ENCODE data around the gene TRIM15. TPM values are rescaled to one million over a fixed set of nuclear protein-coding genes. Genes with fewer than 3 reads are reported as not detected.

The TRIM15 gene
- total RNA-seq, 4 donors from 2014 or later: not detected

- H3K4me3 ChIP-seq: no peak overlapping the region
- H3K9me3 ChIP-seq: peaks cover 0 to 13% (median 3%) of the 10 kb centered on the region in 4 donors
- H3K36me3 ChIP-seq: no peaks in the 10 kb centered on the region
- 40 to 88% methylated on average over 1 of the region's 1 CpG for WGBS, 2 donors
- no peaks in the 10 kb centered on the region for H3K4me1 ChIP-seq
- no peak overlapping the region for H3K27ac ChIP-seq
- TF ChIP-seq EP300 (IDR thresholded peaks at IDR 0.05): no peak
- TF ChIP-seq POLR2A (IDR thresholded peaks at IDR 0.05): no peak
- TF ChIP-seq CTCF (IDR thresholded peaks at IDR 0.05): no peak
- H3K27me3 ChIP-seq: peaks cover 0 to 49% of the 10 kb centered on the region in 2 donors
- DNase-seq (ENCODE audit: low spot score in 2 of 2): no peak
Measured at GRCh38 chr6:30178837-30179236, 15.5 kb downstream of the TRIM15 start.

GRCh38 chr6:30180145-30180544, 16.8 kb downstream of the TRIM15 start:
- Histone ChIP-seq H3K27ac (no peak overlapping the region), H3K27me3 (peaks cover 0 to 36% of the 10 kb centered on the region in 2 donors), H3K4me1 (no peaks in the 10 kb centered on the region), H3K9me3 (peaks cover 0 to 13% (median 3%) of the 10 kb centered on the region in 4 donors), H3K4me3 (no peak overlapping the region), H3K36me3 (peaks cover 0 to 9% (median 0%) of the 10 kb centered on the region in 3 donors)
- no peak for TF ChIP-seq EP300 (IDR thresholded peaks at IDR 0.05)
- TF ChIP-seq POLR2A (IDR thresholded peaks at IDR 0.05): no peak
- no peak for TF ChIP-seq CTCF (IDR thresholded peaks at IDR 0.05)
- WGBS, 2 donors: 89 to 98% methylated on average over 1 of the region's 1 CpG
- no peak for DNase-seq (ENCODE audit: low spot score in 2 of 2)

GRCh38 chr6:30184417-30185031, 21.2 kb downstream of the TRIM15 start:
- Histone ChIP-seq H3K27ac (no peak overlapping the region), H3K27me3 (no peaks in the 10 kb centered on the region), H3K36me3 (peaks cover 0 to 50% (median 13%) of the 10 kb centered on the region in 3 donors), H3K4me1 (no peaks in the 10 kb centered on the region), H3K9me3 (peaks cover 0 to 6% (median 3%) of the 10 kb centered on the region in 4 donors), H3K4me3 (no peak overlapping the region)
- no peak for DNase-seq (ENCODE audit: low spot score in 2 of 2)
- WGBS, 2 donors: 88 to 93% methylated on average over 5 of the region's 5 CpGs
- no peak for TF ChIP-seq CTCF (IDR thresholded peaks at IDR 0.05)
- TF ChIP-seq EP300 (IDR thresholded peaks at IDR 0.05): no peak
- no peak for TF ChIP-seq POLR2A (IDR thresholded peaks at IDR 0.05)

- H3K36me3 ChIP-seq: peaks cover 0 to 64% (median 23%) of the 10 kb centered on the region in 3 donors
- WGBS, 2 donors: 89 to 92% methylated on average over 20 of the region's 20 CpGs
- no peak overlapping the region for H3K4me3 ChIP-seq
- H3K27me3 ChIP-seq: no peaks in the 10 kb centered on the region
- no peak overlapping the region for H3K27ac ChIP-seq
- H3K9me3 ChIP-seq: no peaks in the 10 kb centered on the region
- no peak for DNase-seq (ENCODE audit: low spot score in 2 of 2)
- H3K4me1 ChIP-seq: no peaks in the 10 kb centered on the region
- no peak for TF ChIP-seq CTCF (IDR thresholded peaks at IDR 0.05)
- TF ChIP-seq POLR2A (IDR thresholded peaks at IDR 0.05): no peak
- TF ChIP-seq EP300 (IDR thresholded peaks at IDR 0.05): no peak
Measured at GRCh38 chr6:30185846-30186484, 22.6 kb downstream of the TRIM15 start.

GRCh38 chr6:30188541-30188940, 25.2 kb downstream of the TRIM15 start:
- H3K27me3 ChIP-seq: no peaks in the 10 kb centered on the region
- DNase-seq (ENCODE audit: low spot score in 2 of 2): no peak
- H3K27ac ChIP-seq: no peak overlapping the region
- TF ChIP-seq POLR2A (IDR thresholded peaks at IDR 0.05): no peak
- no peak for TF ChIP-seq EP300 (IDR thresholded peaks at IDR 0.05)
- no peak for TF ChIP-seq CTCF (IDR thresholded peaks at IDR 0.05)
- no peaks in the 10 kb centered on the region for H3K4me1 ChIP-seq
- H3K4me3 ChIP-seq: no peak overlapping the region
- H3K36me3 ChIP-seq: peaks cover 0 to 85% (median 23%) of the 10 kb centered on the region in 3 donors
- H3K9me3 ChIP-seq: no peaks in the 10 kb centered on the region
- WGBS, 2 donors: 96 to 100% methylated on average over 5 of the region's 5 CpGs

All from tibial nerve (tissue), 4 donors.